Fibroblast of skin of right biceps (primary cell): ENCODE results near the gene PCNX1.
A peak's percentile ranks its signal among the peaks of the same experiment; 100 is the strongest.
"Not testable (repeated sequence)": the region's sequence is repeated elsewhere in the genome, so short reads cannot be mapped to it uniquely, and the experiment has no call there.

Experiments used
- DNase-seq: peaks from one replicate; pipeline ENCODE4 v3.0.0-alpha.2; 2013

Gene PCNX1

DNA sequence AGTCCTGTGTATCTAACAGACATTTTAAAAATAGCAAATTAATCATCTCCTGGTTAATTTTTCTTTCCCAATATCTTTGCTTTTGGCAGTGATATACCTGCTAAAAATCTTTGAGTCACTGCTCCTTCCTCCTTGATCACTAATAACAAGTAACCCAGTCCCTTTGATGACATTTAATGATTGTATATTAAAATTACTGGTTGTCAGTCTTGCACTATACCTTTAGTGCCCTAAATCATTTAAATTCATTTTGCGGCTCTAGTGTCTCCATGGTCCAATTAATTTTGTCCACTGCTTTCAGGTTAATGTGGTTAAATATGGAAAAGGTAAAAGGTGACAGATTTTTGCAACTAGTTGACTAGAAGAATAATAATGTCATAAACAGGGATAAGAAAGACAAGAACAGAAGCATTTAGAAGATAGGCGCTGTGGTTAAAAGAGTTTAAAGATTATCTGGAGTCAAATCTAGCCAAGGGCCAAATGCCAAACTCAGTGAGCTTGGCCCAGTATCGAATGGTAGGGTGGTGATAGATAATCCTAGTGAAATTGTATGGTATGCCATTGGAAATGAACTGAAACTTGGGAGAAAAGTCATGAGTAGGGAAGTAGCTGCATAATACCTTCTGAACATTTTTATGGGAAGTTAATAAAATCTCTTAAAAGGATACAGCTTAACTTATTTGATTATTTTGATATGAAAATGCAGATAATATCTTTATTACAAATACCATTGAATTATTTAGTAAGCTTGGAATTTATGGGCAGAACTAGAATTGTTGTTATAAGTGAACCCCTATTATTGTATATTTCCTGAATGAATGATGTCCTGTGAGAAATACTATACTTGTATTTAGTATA is 115.0 kb downstream of the PCNX1 start:
- DNase-seq = no peak

DNA sequence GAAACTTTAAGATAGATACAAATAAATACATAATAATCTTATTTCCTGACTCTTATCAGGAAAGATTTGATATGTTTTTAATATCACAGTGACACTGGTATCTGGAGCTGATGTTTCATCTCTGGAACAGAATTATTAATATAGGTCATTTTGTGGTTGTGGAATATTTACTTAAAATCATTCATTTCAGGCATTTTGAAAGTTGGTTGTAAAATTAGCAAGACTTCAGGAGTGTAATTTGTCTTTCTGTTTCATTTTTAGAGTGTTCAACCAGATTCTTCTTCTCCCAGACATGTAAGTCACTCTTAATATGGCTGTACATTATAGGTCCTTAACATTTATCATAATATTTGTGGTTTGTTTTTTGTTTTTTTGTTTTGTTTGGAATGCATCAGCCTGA is 115.7 kb downstream of the PCNX1 start:
- no peak for DNase-seq

DNA sequence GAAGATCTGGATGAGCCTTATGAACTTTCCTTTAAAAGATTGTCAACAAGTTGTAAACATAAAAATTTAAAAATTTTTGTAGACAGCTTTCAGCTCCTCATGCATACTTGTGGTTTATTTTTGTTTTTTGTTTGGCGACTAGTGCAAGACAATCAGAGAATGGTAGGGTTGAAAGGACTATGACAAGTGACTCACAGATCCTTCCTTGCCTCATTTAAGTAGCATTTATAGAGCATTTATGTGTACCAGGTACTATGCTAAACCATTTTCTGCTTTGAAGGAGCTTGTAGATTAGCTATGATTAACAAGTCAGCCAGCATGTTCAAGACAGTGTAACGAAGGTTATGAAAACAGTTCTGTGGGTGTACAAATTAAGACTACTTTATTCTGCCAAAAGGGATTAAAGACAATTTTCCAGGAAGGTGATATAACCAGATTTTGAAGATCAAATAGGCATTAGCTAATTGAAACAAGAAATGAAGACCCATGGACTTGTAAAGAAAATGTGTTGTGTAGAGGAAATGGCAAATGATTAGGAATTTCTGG is 122.0 kb downstream of the PCNX1 start:
- no peak for DNase-seq

DNA sequence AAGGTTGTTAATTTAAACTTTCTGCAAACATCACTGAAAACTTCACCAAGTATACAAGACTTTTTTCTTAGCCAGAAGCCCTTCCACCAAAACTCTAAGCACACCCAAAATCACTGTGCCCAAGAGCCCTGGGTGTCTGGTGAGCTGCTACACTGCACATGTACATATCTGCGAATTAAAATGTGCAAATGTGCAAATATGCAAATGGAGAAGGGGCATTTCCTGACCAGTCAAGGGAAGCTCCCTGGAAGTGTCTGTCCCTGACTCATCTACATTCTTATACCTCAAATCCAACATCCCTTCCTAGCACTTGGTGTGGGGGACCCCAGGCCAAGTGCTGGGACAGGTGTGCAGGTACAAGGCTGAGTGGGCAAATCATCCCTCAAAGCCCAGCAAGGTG is 123.7 kb downstream of the PCNX1 start:
- DNase-seq = no peak

DNA sequence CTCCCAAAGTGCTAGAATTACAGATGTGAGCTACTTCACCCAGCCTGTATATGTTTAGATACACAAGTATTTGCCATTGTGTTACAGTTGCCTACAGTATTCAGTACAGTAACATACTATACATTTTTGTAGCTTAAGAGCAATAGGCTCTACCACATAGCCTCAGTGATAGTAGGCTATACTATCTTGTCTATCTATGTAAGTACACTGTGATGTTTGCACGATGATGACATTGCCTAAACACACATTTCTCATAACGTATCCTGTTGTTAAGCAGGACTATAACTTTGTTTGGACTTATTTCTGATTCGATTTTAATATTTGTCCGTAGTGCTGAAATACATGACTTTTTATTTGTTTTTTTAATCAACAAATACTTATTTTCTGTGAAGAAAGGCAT is 129.2 kb downstream of the PCNX1 start:
- DNase-seq = no peak

DNA sequence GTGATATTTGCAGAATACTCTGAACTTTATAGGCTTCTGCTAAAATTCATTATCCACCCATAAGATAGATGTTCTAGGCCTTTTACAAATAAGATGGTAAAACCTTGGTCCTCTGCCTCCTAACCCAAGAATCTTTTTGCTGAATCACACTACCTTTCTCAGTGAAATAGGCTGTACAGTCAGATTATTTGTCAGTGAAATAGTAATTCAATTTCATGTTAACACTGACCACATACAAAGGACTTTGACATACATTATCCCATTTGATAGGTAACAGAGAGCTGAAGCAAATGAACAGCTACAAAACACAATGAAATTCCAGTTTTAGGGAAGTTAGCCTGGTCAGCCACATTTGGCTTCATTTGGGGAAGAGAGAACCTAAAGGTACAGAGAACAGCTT is 141.1 kb downstream of the PCNX1 start:
- no peak for DNase-seq

DNA sequence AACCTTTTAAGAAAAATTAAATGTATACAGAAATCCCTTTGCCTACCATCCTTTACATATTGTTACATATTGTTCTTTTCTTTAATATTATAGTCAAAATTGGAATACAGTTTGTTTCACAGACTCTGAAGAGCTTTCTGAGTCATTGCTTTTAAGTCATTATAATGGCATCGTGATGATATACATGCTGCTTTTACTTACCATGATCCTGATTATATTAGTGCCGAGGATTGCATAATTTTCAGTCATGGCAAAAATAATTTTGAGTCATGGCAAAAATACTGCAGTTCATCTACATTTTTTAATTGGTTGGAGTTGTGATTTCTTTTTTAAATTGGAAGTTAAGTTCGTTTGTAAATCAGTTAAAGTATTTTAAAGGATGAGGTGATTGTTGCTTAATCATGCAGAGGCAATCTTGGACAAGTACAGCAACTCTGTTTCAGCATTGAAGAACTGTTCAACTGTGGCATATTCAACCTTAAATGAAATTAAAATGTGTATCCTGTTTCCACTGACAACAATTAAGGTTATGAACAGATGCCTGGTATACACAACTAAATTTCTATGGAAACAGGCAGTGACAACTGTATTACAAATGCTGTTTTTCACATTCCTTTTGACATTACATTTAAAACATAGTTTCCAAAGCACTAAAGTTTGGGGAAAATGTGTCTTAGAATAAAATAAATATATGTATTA is 142.3 kb downstream of the PCNX1 start:
- peak; percentile 51 for DNase-seq

DNA sequence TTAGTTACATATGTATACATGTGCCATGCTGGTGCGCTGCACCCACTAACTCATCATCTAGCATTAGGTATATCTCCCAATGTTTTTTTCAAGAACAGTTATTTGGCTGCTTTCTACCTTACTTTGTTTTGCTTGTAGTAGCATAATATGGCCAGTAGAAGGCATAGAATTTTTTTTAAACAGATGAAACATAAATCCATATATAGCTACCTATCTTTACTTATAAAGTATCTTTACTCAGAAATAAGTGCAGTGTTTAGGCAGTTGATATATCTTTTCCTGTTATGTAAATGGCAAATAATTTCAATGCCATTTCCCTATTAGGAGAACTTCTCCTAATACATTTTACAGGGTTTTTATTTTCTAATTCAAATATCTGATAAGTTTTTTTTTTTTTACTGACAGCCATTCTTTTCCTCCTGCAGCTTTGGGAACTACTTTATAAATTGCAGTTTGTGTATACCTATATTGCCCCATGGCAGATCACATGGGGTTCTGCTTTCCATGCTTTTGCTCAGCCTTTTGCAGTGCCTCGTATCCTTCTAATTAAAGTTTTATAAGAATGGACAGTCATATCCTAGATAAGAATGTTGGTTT is 143.1 kb downstream of the PCNX1 start:
- peak; percentile 15 for DNase-seq

DNA sequence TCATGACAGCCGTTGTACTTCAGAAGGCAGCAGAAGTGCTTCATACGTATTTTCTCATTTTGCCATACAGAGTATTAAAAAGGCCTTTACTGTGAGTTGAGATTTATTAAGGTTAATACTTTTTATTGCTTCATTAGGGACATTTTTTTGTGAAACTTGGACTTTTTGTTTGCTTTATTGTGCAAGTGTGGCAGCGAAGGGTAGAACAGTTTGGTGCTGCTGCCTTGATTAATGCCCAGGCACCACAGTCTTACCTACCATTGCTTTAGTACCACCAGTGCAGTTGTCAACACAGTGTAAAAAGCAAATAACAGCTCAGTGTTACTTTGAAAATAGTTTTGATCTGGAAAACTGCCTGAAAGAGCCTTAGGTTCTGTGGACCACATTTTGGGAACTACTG is 147.4 kb downstream of the PCNX1 start:
- no peak for DNase-seq

DNA sequence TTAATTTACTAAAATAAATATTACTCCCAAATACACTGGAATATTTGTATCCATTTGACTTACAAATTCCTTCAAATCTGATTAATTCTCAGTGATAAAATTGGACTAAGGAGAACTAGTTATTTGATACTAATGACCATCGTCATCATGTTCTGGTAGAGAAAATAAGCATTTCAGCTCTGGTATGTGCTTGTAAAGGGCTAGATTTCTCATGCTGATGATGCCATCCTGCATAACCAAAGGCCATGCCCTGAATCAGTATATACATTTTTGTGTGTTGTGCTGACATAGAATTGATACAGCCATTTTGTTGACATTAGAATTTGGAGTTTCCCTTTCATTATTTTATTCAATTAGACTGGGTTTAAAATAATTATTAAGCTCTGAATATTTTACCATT is 148.9 kb downstream of the PCNX1 start:
- DNase-seq = no peak

DNA sequence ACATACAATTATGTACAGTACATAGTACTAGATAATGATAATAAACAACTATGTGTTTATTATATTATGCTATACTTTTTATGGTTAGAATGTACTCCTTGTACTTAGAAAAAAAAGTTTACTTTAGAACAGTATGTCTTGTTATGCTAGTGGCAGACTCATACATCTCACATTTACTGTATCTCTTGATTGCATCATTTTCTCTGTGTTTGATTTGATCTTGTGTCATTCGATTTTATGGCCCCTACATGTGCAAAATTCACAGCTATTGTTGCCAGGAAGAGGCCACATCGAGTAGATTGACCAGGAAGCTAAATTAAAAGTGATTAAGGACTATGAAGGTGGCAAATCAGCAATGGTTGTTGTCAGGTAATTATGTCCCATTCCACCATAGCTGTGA is 153.0 kb downstream of the PCNX1 start:
- no peak for DNase-seq

DNA sequence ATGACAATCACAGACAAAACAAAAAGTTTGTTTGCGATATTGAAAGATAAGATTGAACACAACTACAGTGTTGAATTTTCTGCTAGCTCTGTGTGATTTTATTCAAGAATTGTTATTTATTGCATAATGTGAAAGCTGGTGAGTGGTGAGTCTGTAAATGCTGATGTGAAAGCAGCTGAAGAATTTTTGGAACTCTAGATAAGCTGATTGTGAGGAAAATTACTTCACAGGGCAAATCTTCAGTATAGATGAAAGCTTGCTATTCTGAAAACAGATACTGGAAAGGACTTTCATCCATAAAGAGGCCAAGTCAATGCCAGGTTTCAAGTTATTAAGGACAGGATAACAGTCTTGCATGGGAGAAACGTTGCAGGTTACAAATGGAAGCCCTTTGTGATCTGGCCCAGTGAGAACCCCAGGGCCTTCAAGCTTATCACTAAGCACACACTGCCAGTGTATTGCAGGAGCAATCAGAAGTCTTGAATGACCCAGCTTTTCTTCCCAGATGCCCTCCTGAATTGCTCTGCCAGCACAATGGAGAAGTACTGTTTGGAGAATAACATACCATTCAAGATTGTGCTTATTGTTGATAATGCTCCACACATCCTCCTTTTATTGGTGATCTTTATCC is 153.7 kb downstream of the PCNX1 start:
- no peak for DNase-seq

DNA sequence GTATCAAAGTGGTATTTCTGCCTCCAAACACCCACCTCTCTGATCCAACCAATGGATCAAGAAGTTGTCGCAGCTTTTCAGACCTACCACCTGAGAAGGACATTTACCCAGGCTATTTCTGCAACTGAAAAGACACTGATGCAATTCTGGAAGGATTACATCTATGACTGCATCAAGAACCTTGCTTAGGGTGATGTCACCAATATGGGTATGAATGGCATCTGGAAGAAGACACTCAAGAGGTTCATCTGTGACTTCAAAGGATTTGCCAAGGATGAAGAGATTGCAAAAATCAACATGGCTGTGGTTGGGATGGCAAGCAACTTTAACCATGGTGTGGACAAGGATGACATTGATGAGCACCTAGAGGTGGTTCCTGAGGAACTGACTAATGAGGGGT is 154.2 kb downstream of the PCNX1 start:
- peak; percentile 21 for DNase-seq

DNA sequence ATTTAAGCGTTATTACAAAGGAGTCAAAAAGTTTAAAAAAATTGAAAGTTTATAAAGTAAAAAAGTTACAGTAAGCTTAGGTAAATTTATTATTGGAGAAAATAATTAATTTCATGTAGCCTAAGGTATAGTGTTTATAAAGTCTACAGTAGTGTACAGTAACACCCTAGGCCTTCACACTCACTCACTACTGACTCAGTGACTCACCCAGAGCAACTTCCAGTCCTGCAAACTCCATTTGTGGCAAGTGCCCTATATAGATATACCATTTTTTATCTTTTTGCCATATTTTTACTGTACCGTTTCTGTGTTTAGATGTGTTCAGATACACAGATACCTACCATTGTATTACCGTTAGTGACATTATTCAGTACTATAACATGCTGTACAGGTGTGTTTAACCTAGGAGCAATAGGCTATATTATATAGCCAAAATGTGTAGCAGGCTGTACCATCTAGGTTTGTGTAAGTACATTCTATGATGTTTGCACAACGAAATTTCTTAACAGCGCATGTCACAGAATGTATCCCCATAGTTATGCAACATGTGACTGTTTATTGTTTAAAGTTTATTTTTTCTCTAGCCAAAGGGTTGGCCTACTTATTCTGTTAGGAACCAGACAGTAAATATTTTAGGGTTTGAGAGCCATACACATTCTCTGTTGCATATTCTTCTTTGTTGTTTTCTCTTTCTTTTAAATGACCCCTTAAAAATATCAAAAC is 155.5 kb downstream of the PCNX1 start:
- peak; percentile 19 for DNase-seq

DNA sequence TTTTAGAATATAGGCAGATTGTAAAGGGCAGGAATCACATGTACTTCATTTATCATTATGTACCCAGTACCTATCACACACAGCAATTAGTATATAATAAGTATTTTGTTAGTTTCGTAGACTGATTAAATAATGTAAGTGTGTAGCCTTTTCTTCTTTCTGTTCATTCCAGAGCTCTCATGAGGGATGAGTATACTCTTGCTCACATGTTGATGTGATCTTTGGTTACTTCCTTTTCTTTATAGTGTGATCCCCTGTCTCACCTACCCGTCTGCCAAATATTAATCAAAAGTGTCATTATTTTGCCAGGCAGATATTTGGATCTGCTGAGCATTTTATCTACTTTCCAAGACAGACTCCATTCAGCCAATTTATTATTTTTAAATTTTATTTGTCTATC is 156.1 kb downstream of the PCNX1 start:
- no peak for DNase-seq

DNA sequence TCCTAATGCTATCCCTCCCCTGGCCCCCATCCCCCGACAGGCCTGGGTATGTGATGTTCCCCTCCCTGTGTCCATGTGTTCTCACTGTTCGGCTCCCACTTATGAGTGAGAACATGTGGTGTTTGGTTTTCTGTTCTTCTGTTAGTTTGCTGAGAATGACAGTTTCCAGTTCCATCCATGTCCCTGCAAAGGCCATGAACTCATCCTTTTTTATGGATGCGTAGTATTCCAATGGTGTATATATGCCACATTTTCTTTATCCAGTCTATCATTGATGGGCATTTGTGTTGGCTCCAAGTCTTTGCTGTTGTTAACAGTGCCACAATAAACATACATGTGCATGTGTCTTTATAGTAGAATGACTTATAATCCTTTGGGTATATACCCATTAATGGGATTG is 157.5 kb downstream of the PCNX1 start:
- DNase-seq = not testable (repeated sequence)

DNA sequence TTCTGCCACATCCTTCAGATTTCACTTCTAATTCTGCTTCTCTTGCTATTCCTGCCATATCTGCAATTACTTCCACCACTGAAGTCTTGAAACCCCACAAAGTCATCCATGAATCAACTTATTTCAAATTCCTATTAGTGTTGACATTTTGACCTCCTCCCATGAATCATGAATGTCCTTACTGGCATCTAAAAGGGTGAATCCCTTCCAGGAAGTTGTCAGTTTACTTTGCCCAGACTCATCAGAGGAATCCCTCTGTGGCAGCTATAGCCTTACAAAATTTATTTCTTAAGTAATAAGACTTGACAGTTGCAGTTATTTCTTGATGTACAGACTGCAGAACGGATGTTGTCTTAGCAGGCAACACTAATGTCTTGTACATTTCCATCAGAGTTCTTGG is 162.9 kb downstream of the PCNX1 start:
- peak; percentile 35 for DNase-seq

DNA sequence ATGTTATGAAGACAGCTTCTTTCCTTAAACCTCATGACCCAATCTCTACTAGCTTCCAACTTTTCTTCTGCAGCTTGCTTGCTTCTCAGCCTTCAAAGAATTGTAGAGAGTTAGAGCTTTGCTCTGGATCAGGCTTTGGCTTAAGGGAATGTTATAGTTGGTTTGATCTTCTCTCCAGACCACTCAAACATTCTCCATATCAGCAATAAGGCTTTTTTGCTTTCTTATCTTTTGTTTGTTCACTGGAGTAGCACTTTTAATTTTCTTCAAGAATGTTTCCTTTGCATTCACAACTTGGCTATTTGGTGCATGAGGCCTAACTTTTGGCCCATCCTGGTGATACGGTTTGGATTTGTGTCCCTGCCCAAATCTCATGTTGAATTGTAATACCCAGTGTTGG is 163.8 kb downstream of the PCNX1 start:
- DNase-seq = no peak

DNA sequence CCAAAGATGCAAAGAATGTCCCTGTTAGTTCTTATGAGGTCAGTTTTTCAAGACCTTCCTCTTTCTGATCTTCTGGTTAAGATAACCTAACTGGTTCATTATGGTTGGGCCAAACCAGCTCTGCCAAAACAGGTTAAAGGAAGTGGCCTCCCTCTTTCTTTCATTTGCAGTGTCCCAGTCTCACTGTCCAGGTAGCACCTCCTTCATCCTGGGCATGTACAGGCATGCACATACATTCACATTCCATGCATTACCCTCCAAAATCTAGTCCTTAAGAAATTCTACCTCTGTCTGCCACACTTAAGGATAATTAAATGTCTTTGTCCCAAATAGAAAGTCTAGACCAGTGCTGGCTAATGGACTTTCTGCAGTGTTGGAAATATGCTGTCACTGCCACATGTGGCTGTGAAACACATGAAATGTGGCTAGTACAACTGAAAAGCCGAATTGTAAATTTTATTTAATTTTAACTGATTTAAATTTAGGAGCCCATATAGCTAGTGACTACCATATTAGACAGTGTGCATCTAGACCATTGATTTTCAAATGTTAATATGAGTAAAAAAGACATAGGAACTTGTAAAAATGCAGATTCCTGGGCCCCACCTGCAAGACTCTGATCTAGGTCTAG is 169.3 kb downstream of the PCNX1 start:
- no peak for DNase-seq

DNA sequence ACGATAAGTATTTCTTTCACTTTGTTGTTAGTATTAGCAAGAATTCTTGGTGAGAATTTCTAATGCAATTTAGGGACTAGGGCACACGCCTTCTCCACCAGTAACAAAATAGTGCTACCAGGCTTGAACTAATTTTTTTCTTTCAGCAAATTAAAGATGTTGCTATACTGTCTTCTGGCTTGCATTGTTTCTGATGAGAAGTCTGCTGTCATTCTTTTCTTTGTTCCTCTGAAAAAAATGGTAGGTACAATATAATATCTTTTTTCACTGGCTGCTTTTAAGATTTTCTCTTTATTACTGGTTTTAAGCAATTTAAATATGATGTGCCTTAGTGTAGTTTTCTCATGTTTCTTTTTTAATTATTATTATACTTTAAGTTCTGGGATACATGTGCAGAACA is 171.2 kb downstream of the PCNX1 start:
- no peak for DNase-seq

DNA sequence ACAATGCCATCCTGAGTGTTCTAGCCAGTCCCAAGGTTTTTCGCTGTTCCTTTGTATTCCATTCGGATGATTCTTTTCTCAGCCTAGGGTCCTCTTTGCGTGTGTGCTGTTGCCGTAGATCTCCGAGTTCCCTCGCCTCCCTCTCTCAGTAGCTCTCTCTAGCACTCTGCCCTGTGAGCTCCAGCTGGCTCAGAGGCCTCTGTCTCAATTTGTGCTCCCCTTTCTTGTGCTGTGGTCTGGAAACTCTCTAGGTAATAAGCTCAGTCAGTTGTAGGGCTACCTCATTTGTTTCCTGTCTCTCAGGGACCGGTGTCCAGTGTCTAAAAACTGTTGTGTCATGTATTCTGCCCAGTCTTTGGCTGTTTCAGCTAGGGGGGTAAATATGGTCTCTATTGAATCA is 179.3 kb downstream of the PCNX1 start:
- no peak for DNase-seq

DNA sequence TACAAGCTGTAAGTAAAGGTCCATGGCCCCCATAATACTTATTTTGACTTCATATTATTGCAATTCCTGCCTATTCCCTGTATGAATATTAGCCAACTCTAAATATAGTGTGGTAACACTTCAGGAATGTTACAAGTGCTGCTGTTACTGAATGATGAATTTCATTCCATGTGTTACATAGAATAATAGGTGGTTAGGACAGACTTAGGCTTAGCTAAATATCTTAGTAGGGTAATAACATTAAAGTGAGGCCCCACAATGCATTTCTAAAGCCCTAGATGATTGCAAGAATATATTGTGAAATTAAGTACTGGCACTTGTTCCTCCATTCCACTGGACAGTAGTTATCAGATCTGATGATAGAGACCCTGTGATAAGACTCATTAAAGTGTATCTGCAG is 182.7 kb downstream of the PCNX1 start:
- peak; percentile 70 for DNase-seq
